A673 (cell line): Measurements from ENCODE around the gene RIN2.

Experiments
- CTCF ChIP-seq: fragments of 300-800, 200-600 bp; sonication (generic); conservative IDR thresholded peaks from 2 replicates; pipeline ENCODE4 v1.5.1; 2017; ENCODE audit warnings: low read depth, mild to moderate bottlenecking, antibody characterized with exemption, low read length, moderate library complexity, mixed read lengths
- EZH2 ChIP-seq: fragments of 200-600 bp; sonication (generic); IDR thresholded peaks from 2 replicates; pipeline ENCODE4 v1.6.1; 2017; ENCODE audit warnings: borderline replicate concordance, low read depth, mild to moderate bottlenecking, mixed read lengths, antibody characterized with exemption, low read length; ENCODE audit not compliant: poor library complexity, severe bottlenecking

DNA sequence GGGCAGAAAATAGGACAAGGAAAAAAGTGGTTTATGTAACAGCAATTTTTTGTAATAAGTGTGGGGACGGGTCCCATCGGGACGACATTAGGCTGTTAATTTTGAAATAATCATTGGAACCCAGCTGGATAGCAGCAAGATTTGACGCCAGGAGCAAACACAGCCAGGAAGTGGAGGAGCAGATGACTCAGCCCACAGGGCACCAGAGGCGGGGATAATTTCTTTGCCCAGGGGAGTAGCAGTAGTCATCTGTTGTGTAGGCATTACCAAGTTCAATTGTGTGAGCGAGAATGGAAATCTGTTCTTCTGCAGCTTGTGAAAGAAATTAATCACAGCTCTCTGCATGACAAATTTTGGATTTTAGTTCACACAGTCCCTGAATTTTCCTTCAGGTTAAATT is 22.6 kb upstream of the RIN2 start:
- TF ChIP-seq EZH2 (no peak), CTCF (no peak)
